HG02571 (cell line): ENCODE results near the gene CD2BP2.
A peak's percentile ranks its signal among the peaks of the same experiment; 100 is the strongest.
"Not testable (repeated sequence)": the region's sequence is repeated elsewhere in the genome, so short reads cannot be mapped to it uniquely, and the experiment has no call there.

ENCODE experiments used
- ATAC-seq: cut with Tn5 transposase; IDR thresholded peaks from one replicate; pipeline ENCODE4 v1.9.1; 2021; ENCODE audit warnings: mild to moderate bottlenecking, moderate library complexity; ENCODE audit not compliant: unreplicated experiment

CD2BP2 gene

DNA sequence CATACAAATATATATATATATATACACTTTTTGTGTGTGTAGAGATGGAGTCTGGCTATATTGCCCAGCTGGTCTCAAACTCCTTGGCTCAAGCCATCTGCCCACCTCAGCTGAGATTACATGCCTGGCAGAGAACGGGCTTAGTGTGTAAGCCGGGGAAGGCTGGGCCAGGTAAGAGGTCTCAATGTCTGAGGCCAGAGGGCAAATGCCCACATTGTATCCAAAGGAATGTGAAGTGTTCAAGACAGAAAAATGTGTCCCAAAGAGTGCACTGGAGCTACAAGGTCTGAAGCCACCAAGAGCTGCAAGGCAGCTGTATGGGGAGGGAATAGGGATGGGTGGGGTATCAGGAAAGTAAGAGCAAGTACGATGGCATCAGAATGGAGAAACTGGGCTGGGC is 8.8 kb downstream of the CD2BP2 start:
- ATAC-seq: no peak

DNA sequence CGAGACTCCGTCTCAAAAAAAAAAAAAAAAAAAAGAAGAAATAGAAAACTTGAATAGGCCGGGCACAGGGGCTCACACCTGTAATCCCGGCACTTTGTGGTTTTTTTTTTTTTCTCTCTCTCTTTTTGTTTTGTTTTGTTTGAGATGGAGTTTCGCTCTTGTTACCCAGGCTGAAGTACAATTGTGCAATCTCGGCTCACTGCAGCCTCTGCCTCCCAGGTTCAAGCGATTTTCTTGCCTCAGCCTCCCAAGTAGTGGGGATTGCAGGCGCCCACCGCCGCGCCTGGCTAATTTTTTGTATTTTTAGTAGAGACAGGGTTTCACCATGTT is 11.7 kb downstream of the CD2BP2 start:
- not testable (repeated sequence) for ATAC-seq

DNA sequence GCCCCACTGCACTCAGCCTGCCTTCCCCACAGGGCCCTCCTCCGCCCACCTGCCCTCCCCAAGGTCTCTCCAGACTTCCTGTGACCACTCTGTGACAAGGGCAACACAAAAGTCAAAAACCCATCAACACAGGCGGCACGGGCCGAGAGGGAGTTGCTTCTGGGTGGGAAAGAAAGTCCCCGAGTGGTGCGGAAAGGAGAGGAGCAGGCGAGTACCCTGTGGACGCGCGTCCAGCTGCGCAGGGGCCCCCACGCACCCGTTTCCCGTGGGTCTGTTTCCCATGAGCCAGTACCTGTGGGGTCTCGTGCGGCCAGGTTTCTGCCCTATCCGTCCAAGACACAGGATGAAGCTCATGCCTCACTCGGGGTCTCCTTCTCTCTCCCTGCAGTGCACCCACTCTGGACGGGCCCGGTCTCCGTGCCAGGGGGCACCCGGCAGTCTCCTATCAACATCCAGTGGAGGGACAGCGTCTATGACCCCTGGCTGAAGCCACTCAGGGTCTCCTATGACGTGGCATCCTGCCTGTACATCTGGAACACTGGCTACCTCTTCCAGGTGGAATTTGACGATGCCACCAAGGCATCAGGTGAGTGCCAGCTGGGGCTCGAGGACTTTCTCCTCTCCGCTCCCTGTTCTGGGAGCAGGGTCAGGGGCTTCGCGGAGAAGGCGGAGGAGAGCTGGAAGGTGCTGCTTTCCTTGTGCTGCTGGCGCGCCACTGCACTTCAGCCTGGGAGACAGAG is 12.2 kb downstream of the CD2BP2 start:
- no peak for ATAC-seq

DNA sequence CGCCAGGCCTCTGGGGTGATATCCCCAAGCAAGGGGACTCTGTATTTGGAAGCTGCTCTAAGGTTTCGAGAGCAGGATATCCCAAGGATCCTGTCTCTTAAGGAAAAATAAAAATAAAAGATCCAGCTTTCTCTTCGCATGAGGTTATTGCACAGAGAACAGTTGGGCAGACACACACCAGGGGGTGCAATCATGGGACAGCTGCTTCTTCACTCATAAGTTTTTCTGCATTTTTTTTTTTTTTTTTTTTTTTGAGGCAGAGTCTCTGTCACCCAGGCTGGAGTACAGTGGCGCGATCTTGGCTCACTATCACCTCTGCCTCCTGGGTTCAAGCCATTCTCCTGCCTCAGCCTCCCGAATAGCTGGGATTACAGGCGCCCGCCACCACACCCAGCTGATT is 13.1 kb downstream of the CD2BP2 start:
- not testable (repeated sequence) for ATAC-seq

DNA sequence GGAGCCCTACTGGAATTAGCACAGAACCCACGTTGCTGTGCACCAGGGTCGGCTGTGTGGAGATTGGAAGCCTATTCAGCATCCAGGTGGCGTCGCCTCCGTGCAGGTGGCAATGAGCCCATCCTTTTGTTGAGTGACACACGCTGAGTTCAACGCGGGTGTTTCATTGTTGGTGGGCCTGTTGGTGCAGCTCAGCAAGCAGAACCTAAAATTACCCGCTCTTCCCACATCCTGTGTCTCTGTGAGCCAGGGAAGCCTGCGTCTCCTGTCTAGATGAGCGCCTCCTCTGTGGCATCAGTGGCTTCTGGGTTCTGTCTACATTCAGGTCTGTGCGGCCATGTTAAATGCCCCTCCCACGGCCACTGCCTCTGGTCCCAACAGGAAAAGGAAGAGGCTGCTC is 14.5 kb downstream of the CD2BP2 start:
- no peak for ATAC-seq

DNA sequence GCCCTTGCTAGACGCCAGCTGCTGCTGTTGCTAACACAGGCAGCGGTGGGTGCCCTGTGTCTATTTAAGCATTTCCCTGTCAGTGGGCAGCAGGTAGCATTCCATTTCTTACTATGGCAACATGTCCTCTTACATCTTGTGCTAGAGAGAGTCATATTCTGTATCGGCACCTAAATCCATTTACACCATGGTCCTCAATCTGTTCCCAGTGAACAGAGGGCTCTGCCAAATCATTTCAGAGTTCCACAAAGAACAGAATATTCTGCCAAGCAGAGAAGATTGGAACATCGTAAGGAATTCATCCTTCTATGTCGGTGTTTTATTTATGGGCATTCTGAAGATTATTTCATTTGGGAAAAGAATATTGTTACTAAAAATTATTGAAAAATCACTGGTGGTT is 16.4 kb downstream of the CD2BP2 start:
- ATAC-seq: not testable (repeated sequence)

DNA sequence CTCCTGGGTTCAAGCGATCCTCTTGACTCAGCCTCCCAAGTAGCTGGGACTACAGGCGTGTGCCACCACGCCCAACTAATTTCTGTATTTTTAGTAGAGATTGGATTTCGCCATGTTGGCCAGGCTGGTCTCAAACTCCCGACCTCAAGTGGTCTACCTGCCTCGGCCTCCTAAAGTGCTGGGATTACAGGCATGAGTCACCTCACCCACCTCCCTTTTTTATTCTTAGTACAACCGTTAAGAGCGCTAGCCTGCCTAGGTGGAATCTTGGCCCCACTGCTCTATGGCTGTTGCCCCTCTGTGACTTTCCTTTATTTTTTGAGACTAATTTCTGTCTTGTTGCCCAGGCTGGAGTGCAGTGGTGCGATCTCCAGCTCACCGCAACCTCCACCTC is 17.1 kb downstream of the CD2BP2 start:
- not testable (repeated sequence) for ATAC-seq

DNA sequence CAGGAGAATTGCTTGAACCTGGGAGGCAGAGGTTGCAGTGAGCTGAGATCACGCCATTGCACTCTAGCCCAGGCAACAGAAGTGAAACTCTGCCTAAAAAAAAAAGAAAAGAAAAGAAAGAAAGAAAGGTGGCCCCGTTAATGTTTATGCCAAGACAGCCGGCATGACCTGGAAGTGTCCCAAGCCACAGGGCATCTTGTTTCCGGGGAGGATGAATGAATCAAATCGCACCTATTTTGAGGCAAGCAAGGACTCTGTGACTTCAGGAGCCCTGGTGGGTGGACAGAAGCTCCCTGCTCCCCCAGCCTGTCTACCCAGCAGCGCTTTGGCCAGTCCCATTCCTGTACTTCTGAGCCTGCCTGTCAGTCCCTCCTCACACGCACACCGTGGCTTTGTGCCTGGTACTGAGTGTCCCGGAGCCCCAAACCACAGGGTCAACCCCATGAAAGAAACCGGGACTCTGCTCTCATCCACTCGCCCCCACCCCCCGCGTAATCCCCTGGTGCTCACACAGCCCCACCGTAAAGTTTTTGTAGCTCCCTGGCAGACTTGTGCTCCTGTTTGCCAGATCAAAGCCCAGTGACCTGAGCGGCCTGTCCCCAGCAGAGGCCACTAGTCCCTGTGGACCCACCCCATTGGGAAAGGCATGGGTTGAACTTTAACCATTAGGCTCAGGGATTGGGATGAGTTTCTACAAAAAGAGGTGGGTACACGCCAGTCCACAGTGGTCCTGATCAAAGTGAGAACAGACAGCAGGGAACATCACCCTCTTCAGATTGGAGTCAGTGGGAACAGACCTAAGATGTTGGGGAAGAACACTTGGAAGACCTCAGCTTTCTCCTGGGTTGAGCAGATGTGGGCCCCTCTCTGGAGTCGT is 19.3 kb downstream of the CD2BP2 start:
- ATAC-seq: peak; percentile 4

DNA sequence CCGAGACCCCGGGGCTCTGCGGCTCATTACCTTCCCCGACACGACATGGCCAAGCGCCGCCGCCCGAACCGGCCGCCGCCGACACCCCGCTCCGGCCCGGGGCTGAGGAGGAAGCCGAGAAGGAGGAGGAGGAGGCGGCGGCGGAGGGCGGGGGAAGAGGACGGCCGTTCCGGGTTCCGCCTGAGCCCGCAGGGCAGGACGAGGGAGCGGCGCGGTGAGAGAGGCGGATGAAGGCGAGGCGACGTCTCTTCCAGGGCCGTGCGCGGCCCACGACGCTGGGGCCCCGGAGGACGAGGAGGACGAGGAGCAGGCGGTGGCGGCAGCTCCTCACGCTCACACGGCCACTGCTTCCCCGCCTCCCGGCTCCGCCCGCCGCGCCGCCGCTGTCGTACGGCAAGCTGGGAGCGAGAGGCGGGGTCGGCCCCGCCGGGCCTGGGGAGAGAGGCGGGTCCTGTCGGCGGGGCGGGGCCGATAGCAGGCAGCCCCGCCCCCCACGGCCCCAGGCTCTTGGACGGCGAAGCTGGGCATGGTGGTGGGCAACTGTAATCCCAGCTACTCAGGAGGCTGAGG is 20.0 kb downstream of the CD2BP2 start:
- peak; percentile 61 for ATAC-seq

DNA sequence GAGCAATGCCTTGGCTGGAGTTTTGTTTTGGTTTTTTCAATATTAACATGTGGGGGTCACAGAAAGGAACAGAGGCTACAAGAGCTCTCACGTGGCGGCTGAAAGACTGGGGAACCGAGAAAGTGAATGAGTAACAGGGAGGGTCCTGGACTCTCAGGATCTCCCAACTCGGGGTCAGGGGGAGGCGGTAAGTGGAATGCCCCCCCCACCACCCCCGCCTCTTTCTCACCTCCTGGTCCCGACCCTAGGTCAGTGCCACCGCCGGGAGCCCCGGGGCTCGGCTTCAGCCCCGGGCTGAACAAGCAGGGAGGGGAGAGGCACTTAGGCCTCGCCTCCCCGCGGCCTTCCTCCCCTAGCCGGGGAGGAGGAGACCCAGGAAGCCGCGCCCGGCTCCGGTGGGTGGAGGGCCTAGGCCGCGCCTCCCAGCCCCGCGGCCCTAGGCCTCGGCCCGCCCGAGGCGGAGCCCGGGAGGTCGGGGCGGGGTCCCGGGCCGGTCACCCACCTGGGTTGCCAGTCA is 20.6 kb downstream of the CD2BP2 start:
- peak; percentile 87 for ATAC-seq

DNA sequence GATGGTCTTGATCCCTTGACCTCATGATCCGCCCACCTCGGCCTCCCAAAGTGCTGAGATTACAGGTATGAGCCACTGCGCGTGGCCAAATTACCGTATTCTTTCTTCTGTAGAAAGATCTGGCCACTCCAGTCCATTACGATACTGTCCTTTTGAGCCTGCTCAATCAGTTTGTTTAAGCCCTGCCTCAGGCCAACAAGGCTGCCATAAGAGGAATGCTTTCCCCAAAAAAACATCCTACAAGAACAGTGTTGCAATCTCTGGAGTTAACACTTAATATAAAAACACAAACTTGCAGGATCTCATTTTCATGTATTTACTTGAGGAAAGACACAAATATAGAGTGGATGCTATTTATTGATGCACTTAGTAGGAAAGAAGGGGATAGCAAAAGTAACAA is 30.9 kb downstream of the CD2BP2 start:
- ATAC-seq: not testable (repeated sequence)

DNA sequence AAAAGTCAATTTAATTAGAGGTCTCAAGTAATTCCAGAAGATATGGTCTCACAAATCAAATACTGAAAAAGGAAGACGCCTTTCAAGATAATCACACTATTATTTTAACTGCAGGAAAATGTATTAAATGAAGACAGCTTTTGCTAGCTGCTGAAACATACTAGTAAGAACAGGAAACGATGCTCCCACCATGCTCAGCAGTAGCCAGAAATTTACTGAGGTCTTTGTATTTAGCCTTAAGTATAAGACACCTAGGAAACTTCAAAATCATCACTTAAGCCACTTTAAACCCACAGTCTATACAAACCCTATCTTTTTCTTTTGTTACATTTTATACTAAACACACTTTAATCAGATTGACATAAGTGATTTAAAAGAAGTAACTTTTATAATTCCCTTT is 36.5 kb downstream of the CD2BP2 start:
- not testable (repeated sequence) for ATAC-seq

DNA sequence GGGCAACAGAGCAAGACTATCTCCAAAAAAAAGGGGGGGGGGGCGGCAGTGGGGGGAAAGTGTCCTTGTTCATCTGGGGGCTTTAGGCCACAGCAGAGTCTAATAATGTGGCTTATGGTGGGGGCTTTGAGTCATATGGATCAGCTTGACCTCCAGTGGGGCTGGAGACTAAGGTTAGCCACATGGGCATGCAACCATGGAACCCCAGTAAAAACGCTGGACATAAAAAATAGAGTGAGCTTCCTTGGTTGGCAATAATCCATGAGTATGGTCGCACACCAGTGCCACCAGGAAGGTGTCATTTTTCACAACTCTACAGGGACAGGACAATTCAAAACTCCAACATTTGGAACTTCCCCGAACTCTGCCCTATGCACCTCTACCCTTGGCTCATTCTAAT is 44.2 kb downstream of the CD2BP2 start:
- not testable (repeated sequence) for ATAC-seq

DNA sequence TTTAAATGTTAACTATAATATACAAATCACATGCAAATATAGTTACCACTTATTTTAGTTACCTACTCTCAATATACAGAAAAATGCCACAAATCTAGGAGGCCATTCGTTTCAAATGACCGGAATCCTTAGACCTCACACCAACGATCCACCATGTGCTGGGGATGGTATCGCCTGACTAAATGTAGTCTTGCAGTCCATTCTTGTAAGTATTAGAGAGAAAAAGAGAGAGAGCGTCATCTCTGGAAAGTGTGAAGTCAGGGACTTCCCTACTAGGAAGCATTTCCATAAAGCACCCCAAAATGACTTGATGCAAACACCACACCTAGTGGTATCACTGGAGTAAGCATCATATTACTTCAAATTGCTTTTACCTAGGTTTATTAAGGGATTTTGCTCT is 45.9 kb downstream of the CD2BP2 start:
- ATAC-seq: not testable (repeated sequence)
